Panc1 (cell line): ENCODE measurements around the gene PHTF1. TPM values are rescaled to one million over a fixed set of nuclear protein-coding genes. Genes with fewer than 3 reads are reported as not detected.

Source experiments
- ATAC-seq: fragments of 200-7000 bp; cut with Tn5 transposase; 2 replicates; pipeline ENCODE4 v1.9.1; 2020; ENCODE audit warnings: mild to moderate bottlenecking, moderate library complexity
- BruUV-seq: library from RNA; stranded (reverse); fragments of 400-500 nt; replicated peaks from 2 replicates; lab custom pipeline; 2021; lab: Mats Ljungman, UMichigan
- CTCF ChIA-PET: fragments of 300-600 bp; sonication (Branson Sonifier 250); formaldehyde crosslinking; loops from one replicate; lab custom pipeline; 2022; ENCODE audit warnings: antibody characterized with exemption; lab: Charles Lee
- POLR2A ChIA-PET: fragments of 300-600 bp; sonication (Branson Sonifier 250); formaldehyde crosslinking; loops from one replicate; lab custom pipeline; 2022; ENCODE audit warnings: antibody characterized with exemption; lab: Charles Lee
- DNase-seq: peaks from one replicate; pipeline ENCODE4 v3.0.0-alpha.2; 2010; ENCODE audit warnings: low read depth, low spot score
- H3K27ac ChIP-seq: 2 replicates; pipeline ENCODE4 v1.5.1; 2011; ENCODE audit warnings: mild to moderate bottlenecking, low read length, inconsistent platforms
- H3K27me3 ChIP-seq: fragments of 200-500 bp; sonication (Bioruptor generic); 2 replicates; pipeline ENCODE4 v1.6.0; 2014; ENCODE audit warnings: low read length, inconsistent platforms; ENCODE audit not compliant: control insufficient read depth, insufficient read depth
- H3K36me3 ChIP-seq: fragments of 200-500 bp; sonication (Bioruptor generic); 2 replicates; pipeline ENCODE4 v1.5.1; 2014; ENCODE audit warnings: inconsistent platforms, mild to moderate bottlenecking, low read length, moderate library complexity; ENCODE audit not compliant: control insufficient read depth, insufficient read depth
- H3K4me1 ChIP-seq: 2 replicates; pipeline ENCODE4 v1.5.1; 2011; ENCODE audit warnings: inconsistent platforms, mild to moderate bottlenecking, low read length, moderate library complexity; ENCODE audit not compliant: control insufficient read depth, insufficient read depth
- H3K4me3 ChIP-seq, 2 experiments: 2 replicates each; pipeline ENCODE4 v1.5.1; 2011 to 2012; ENCODE audit warnings: low read depth in 2 of 2, low read length in 2 of 2, mild to moderate bottlenecking in 2 of 2, inconsistent platforms in 1 of 2, moderate library complexity in 1 of 2
- H3K9me3 ChIP-seq: fragments of 200-500 bp; sonication (Bioruptor generic); 2 replicates; pipeline ENCODE4 v1.5.1; 2014; ENCODE audit warnings: low read depth, mild to moderate bottlenecking, inconsistent platforms, low read length, moderate library complexity; ENCODE audit not compliant: control insufficient read depth, insufficient read depth
- CTCF ChIP-seq: fragments of 450-650 bp; IDR thresholded peaks from 2 replicates; pipeline ENCODE4 v1.5.1; 2017; ENCODE audit warnings: mild to moderate bottlenecking
- POLR2AphosphoS5 ChIP-seq: IDR thresholded peaks from 2 replicates; pipeline ENCODE4 v1.6.1; 2012; ENCODE audit warnings: mild to moderate bottlenecking, low read depth, low read length, moderate library complexity
- SIN3A ChIP-seq: IDR thresholded peaks from 2 replicates; pipeline ENCODE4 v1.6.1; 2012; ENCODE audit warnings: low read depth, mild to moderate bottlenecking, low read length, moderate library complexity, borderline replicate concordance; ENCODE audit not compliant: insufficient read depth
- TCF7L2 ChIP-seq: IDR thresholded peaks from 2 replicates; pipeline ENCODE4 v1.6.1; 2011; ENCODE audit warnings: mild to moderate bottlenecking, low read depth, low read length, inconsistent platforms
- in situ Hi-C: cut with HindIII; loops from 2 replicates; pipeline ENCODE4 v1.10.0; 2016; ENCODE audit warnings: low sequenced_read_pairs, low pct_unique_long_range_greater_than_20kb
- intact Hi-C: fragments of 100-400 bp; cut with micrococcal nuclease; formaldehyde crosslinking; loops from one replicate; pipeline ENCODE4 v1.10.0; 2022; ENCODE audit not compliant: unreplicated experiment
- total RNA-seq: library from RNA; stranded (reverse); gene quantifications from one replicate; pipeline ENCODE4 v1.2.1, GENCODE V29; 2021; ENCODE audit not compliant: unreplicated experiment
- TF ChIP-seq, protein P1 (sequence below), 2 experiments: IDR thresholded peaks; 2 replicates each; pipeline ENCODE4 v1.6.1; 2011 to 2012; ENCODE audit warnings: low read depth in 2 of 2, control low read depth in 1 of 2, low read length in 1 of 2, mild to moderate bottlenecking in 1 of 2, moderate library complexity in 1 of 2; ENCODE audit not compliant: insufficient read depth in 1 of 2

PHTF1 gene
- total RNA-seq, 1 experiment from 2014 or later, result 32.0 TPM

DNA sequence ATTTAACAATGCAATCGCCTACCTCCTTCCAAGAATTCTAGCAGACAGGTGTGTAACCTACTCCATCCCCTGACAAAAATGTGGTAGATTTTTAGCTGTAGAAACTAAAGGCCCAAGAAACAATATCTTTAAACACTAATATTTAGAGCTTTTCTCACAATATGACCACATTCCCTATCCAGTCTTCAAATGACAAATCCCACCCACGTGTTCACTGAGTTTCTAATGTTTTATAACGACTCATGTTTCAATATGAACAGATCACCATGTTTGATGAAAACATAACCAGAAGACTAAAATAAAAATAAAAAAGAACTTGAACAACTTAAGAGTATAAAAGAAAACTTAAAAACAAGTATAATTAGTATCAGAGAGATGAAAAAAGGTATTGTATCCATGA lies 28.4 kb upstream of the PHTF1 start:
- Histone ChIP-seq H3K4me1 (no peaks in the 10 kb centered on the region), H3K36me3 (no peaks in the 10 kb centered on the region), H3K27me3 (no peaks in the 10 kb centered on the region), H3K27ac (no peak overlapping the region), H3K4me3 (no peak overlapping the region), H3K9me3 (no peaks in the 10 kb centered on the region)
- DNase-seq (no peak), ATAC-seq (no peak)
- in situ Hi-C loops, result no loop called here
- intact Hi-C loops, result no loop called here
- ChIA-PET POLR2A (no interaction called here), CTCF (no interaction called here)
- TF ChIP-seq TCF7L2 (no peak), POLR2AphosphoS5 (no peak), CTCF (no peak), SIN3A (no peak)
- TF ChIP-seq, protein P1, sequence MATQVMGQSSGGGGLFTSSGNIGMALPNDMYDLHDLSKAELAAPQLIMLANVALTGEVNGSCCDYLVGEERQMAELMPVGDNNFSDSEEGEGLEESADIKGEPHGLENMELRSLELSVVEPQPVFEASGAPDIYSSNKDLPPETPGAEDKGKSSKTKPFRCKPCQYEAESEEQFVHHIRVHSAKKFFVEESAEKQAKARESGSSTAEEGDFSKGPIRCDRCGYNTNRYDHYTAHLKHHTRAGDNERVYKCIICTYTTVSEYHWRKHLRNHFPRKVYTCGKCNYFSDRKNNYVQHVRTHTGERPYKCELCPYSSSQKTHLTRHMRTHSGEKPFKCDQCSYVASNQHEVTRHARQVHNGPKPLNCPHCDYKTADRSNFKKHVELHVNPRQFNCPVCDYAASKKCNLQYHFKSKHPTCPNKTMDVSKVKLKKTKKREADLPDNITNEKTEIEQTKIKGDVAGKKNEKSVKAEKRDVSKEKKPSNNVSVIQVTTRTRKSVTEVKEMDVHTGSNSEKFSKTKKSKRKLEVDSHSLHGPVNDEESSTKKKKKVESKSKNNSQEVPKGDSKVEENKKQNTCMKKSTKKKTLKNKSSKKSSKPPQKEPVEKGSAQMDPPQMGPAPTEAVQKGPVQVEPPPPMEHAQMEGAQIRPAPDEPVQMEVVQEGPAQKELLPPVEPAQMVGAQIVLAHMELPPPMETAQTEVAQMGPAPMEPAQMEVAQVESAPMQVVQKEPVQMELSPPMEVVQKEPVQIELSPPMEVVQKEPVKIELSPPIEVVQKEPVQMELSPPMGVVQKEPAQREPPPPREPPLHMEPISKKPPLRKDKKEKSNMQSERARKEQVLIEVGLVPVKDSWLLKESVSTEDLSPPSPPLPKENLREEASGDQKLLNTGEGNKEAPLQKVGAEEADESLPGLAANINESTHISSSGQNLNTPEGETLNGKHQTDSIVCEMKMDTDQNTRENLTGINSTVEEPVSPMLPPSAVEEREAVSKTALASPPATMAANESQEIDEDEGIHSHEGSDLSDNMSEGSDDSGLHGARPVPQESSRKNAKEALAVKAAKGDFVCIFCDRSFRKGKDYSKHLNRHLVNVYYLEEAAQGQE (IDR thresholded peaks at IDR 0.05; ENCODE audit: insufficient read depth in 1 of 2, low read depth in 2 of 2, low read length in 1 of 2), result no peak
- BruUV-seq, result no TSS peak

DNA sequence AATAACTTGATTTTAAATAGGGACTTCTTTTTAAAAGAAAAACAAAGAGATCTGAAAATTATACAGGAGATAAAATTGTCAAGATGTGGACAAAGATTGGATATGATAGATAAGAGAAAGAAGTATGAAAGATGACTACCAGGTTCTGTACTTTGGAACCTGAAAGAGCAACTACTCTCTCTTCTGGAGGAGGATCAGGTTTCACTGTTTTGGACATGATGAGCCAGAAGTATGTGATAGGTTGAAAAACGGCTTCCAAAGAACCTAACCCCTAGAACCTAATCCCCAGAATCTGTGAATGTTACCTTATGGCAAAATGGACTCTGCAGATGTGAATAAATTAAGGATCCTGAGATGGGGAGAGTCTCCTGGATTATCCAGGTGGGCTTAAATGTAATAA lies 26.8 kb upstream of the PHTF1 start:
- H3K27ac ChIP-seq, result no peak overlapping the region
- CTCF ChIA-PET, result no interaction called here
- no peak for DNase-seq

More for the DNA sequence above, 26.8 kb upstream of the PHTF1 start:
- no peaks in the 10 kb centered on the region for H3K27me3 ChIP-seq
- in situ Hi-C loops (no loop called here), intact Hi-C loops (no loop called here)
- ATAC-seq, result no peak
- H3K4me1 ChIP-seq, result no peaks in the 10 kb centered on the region
- no TSS peak for BruUV-seq
- TF ChIP-seq CTCF, result no peak
- TF ChIP-seq, protein P1 (IDR thresholded peaks at IDR 0.05; ENCODE audit: insufficient read depth in 1 of 2, low read depth in 2 of 2, low read length in 1 of 2), result no peak
- TF ChIP-seq POLR2AphosphoS5, result no peak
- TF ChIP-seq TCF7L2, result no peak
- TF ChIP-seq SIN3A, result no peak
- no peak overlapping the region for H3K4me3 ChIP-seq
- H3K9me3 ChIP-seq, result no peaks in the 10 kb centered on the region
- no peaks in the 10 kb centered on the region for H3K36me3 ChIP-seq
- POLR2A ChIA-PET, result interaction anchor here (0.6 kb wide), 4 partner anchors 30 to 1145 kb away, joined by 4 to 11 read pairs (median 7); no protein-coding TSS in a partner anchor
